DOHH2 (cell line): ENCODE results near the gene CCP110.
"Not testable (repeated sequence)": the region's sequence is repeated elsewhere in the genome, so short reads cannot be mapped to it uniquely, and the experiment has no call there.

Source experiments
- H3F3A ChIP-seq: fragments of 200-600 bp; sonication (generic), shearing (Covaris generic); 2 replicates; pipeline ENCODE4 v1.6.0; 2016; ENCODE audit warnings: antibody characterized with exemption, mild to moderate bottlenecking; ENCODE audit not compliant: control insufficient read depth, insufficient read depth
- H3K27ac ChIP-seq: fragments of 200-600 bp; sonication (generic); 2 replicates; pipeline ENCODE4 v1.5.1; 2014; ENCODE audit warnings: low read depth, mild to moderate bottlenecking, low read length, moderate library complexity
- H3K27me3 ChIP-seq: fragments of 200-600 bp; sonication (generic); 2 replicates; pipeline ENCODE4 v1.6.1; 2014; ENCODE audit warnings: mild to moderate bottlenecking, low read length, mixed read lengths; ENCODE audit not compliant: control insufficient read depth
- H3K36me3 ChIP-seq: fragments of 200-600 bp; sonication (generic); 2 replicates; pipeline ENCODE4 v1.6.1; 2014; ENCODE audit warnings: mild to moderate bottlenecking, low read length, moderate library complexity, mixed read lengths; ENCODE audit not compliant: control insufficient read depth
- H3K4me1 ChIP-seq: fragments of 200-600 bp; sonication (generic); 2 replicates; pipeline ENCODE4 v1.6.1; 2014; ENCODE audit warnings: mild to moderate bottlenecking, low read length, mixed read lengths; ENCODE audit not compliant: control insufficient read depth
- H3K4me2 ChIP-seq: fragments of 200-600 bp; sonication (generic); 2 replicates; pipeline ENCODE4 v1.6.0; 2014; ENCODE audit warnings: mild to moderate bottlenecking, low read length, moderate library complexity
- H3K4me3 ChIP-seq: fragments of 200-600 bp; sonication (generic); 2 replicates; pipeline ENCODE4 v1.5.1; 2014; ENCODE audit warnings: mild to moderate bottlenecking, low read length, mixed read lengths
- H3K79me2 ChIP-seq: fragments of 200-600 bp; sonication (generic); 2 replicates; pipeline ENCODE4 v1.6.1; 2014; ENCODE audit warnings: mild to moderate bottlenecking, low read length, mixed read lengths; ENCODE audit not compliant: control insufficient read depth
- H3K9me2 ChIP-seq: fragments of 200-600 bp; sonication (generic); replicated peaks from 2 replicates; pipeline ENCODE4 v1.6.1; 2014; ENCODE audit warnings: mild to moderate bottlenecking, low read length, mixed read lengths; ENCODE audit not compliant: control insufficient read depth
- H3K9me3 ChIP-seq: fragments of 200-600 bp; sonication (generic); 2 replicates; pipeline ENCODE4 v1.6.1; 2014; ENCODE audit warnings: antibody characterized with exemption, low read length, mixed read lengths; ENCODE audit not compliant: control insufficient read depth, insufficient read depth
- H4K20me1 ChIP-seq: fragments of 200-600 bp; sonication (generic); 2 replicates; pipeline ENCODE4 v1.6.0; 2014; ENCODE audit warnings: low read depth, mild to moderate bottlenecking, antibody characterized with exemption, low read length, moderate library complexity; ENCODE audit not compliant: control insufficient read depth, insufficient read depth
- CTCF ChIP-seq: fragments of 200-600 bp; sonication (generic); IDR thresholded peaks from one replicate; pipeline ENCODE4 v1.5.1; 2014; ENCODE audit warnings: antibody characterized with exemption, mild to moderate bottlenecking, low read depth, low read length; ENCODE audit not compliant: poor library complexity, severe bottlenecking
- EZH2phosphoT487 ChIP-seq: fragments of 200-600 bp; sonication (generic); IDR thresholded peaks from 2 replicates; pipeline ENCODE4 v1.6.1; 2017; ENCODE audit warnings: borderline replicate concordance, mild to moderate bottlenecking, antibody characterized with exemption, low read length, moderate library complexity, mixed read lengths

Gene CCP110

GRCh38 chr16:19540241-19540970 is 16.7 kb downstream of the CCP110 start:
- no peaks in the 10 kb centered on the region for H4K20me1 ChIP-seq
- TF ChIP-seq CTCF (no peak), EZH2phosphoT487 (no peak)
- peaks cover 81% of the 10 kb centered on the region for H3K36me3 ChIP-seq

GRCh38 chr16:19542138-19542821 is 18.5 kb downstream of the CCP110 start:
- Histone ChIP-seq H4K20me1 (no peaks in the 10 kb centered on the region), H3K27ac (no peak overlapping the region), H3K9me2 (no peaks in the 10 kb centered on the region), H3K79me2 (no peaks in the 10 kb centered on the region), H3K36me3 (peaks cover 78% of the 10 kb centered on the region), H3K4me1 (no peaks in the 10 kb centered on the region), H3K9me3 (no peaks in the 10 kb centered on the region), H3F3A (peaks cover 3% of the 10 kb centered on the region; the same call in 1 of the 2 replicates), H3K4me2 (no peak overlapping the region), H3K4me3 (no peak overlapping the region), H3K27me3 (no peaks in the 10 kb centered on the region)
- TF ChIP-seq CTCF: no peak
- TF ChIP-seq EZH2phosphoT487: no peak

More at GRCh38 chr16:19540241-19540970, 16.7 kb downstream of the CCP110 start:
- no peaks in the 10 kb centered on the region for H3K4me1 ChIP-seq
- H3K4me3 ChIP-seq: no peak overlapping the region
- H3K9me2 ChIP-seq: no peaks in the 10 kb centered on the region
- no peak overlapping the region for H3K4me2 ChIP-seq
- H3K79me2 ChIP-seq: no peaks in the 10 kb centered on the region
- no peaks in the 10 kb centered on the region for H3K27me3 ChIP-seq
- H3F3A ChIP-seq: no peaks in the 10 kb centered on the region
- H3K9me3 ChIP-seq: no peaks in the 10 kb centered on the region
- H3K27ac ChIP-seq: no peak overlapping the region

DNA sequence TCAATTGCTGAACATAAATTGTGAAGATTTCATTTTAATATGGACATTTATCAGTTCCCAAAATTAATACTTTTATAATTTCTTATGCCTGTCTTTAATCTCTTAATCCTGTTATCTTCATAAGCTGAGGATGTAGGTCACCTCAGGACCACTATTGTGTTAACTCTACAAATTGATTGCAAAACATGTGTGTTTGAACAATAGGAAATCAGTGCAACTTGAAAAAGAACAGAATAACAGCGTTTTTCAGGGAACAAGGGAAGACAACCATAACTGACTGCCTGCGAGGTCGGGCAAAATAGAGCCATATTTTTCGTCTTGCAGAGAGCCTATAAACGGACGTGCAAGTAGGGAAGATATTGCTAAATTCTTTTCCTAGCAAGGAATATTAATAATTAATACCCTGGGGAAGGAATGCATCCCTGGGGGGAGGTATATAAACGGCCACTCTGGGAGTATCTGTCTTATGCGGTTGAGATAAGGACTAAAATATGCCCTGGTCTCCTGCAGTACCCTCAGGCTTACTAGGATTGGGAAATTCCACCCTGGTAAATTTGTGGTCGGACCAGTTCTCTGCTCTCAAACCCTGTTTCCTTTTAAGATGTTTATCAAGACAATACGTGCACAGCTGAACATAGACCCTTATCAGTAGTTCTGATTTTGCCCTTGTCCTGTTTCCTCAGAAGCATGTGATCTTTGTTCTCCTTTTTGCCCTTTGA is 19.7 kb downstream of the CCP110 start:
- not testable (repeated sequence) for H3K27ac ChIP-seq, H3K9me3 ChIP-seq, H3K79me2 ChIP-seq, H3K27me3 ChIP-seq, H3K4me3 ChIP-seq, H4K20me1 ChIP-seq, H3K4me2 ChIP-seq, H3F3A ChIP-seq, H3K9me2 ChIP-seq, H3K4me1 ChIP-seq
- H3K36me3 ChIP-seq: peaks cover 79% of the 10 kb centered on the region
